PC-3 (cell line): Measurements from ENCODE around the gene DMD.

ENCODE experiments used
- EZH2 ChIP-seq: fragments of 300-600 bp; sonication (generic); IDR thresholded peaks from one replicate; pipeline ENCODE4 v1.6.1; 2017; ENCODE audit warnings: antibody characterized with exemption, mild to moderate bottlenecking, low read length; ENCODE audit not compliant: unreplicated experiment
- TF ChIP-seq, protein P1 (sequence below): fragments of 300-600 bp; sonication (generic); conservative IDR thresholded peaks from 2 replicates; pipeline ENCODE4 v1.5.1; 2017; ENCODE audit warnings: antibody characterized with exemption, low read depth, mild to moderate bottlenecking, low read length

DNA sequence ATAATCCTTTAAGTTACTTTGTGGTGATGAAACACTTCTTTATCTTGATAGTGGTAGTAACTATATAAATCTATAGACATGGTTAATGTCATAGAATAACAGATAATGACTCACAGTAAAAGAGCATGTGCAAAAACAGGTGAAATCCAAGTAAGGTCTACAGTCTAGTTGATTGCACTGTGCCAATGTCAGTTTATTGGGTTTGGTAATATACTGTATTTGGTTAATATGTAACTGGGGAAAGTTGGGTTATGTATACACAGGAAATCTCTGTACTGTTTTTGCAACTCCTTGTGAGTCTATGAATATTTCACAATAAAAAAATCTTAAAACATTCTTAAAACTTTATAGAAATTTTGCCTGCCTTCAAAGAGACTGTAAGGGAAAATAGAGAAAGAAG is 1071.9 kb downstream of the DMD start:
- TF ChIP-seq, protein P1, sequence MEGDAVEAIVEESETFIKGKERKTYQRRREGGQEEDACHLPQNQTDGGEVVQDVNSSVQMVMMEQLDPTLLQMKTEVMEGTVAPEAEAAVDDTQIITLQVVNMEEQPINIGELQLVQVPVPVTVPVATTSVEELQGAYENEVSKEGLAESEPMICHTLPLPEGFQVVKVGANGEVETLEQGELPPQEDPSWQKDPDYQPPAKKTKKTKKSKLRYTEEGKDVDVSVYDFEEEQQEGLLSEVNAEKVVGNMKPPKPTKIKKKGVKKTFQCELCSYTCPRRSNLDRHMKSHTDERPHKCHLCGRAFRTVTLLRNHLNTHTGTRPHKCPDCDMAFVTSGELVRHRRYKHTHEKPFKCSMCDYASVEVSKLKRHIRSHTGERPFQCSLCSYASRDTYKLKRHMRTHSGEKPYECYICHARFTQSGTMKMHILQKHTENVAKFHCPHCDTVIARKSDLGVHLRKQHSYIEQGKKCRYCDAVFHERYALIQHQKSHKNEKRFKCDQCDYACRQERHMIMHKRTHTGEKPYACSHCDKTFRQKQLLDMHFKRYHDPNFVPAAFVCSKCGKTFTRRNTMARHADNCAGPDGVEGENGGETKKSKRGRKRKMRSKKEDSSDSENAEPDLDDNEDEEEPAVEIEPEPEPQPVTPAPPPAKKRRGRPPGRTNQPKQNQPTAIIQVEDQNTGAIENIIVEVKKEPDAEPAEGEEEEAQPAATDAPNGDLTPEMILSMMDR, result no peak
- TF ChIP-seq EZH2, result no peak
